OCI-LY7 (cell line): ENCODE measurements around the gene IRGC. TPM values are rescaled to one million over a fixed set of nuclear protein-coding genes. Genes with fewer than 3 reads are reported as not detected.

ENCODE experiments used
- BruUV-seq: library from RNA; stranded (reverse); fragments of 400-500 nt; replicated peaks from 2 replicates; lab custom pipeline; 2021; lab: Mats Ljungman, UMichigan
- CTCF ChIA-PET: fragments of 300-600 bp; sonication (Branson Sonifier 250); formaldehyde crosslinking; loops from one replicate; lab custom pipeline; 2022; ENCODE audit warnings: antibody characterized with exemption; ENCODE audit not compliant: unreplicated experiment; lab: Charles Lee
- POLR2A ChIA-PET: fragments of 300-600 bp; sonication (Branson Sonifier 250); formaldehyde crosslinking; loops from one replicate; lab custom pipeline; 2022; ENCODE audit warnings: antibody characterized with exemption; lab: Charles Lee
- DNase-seq: peaks from one replicate; pipeline ENCODE4 v3.0.0-alpha.2; 2015; ENCODE audit warnings: low spot score
- H2AFZ ChIP-seq: fragments of 200-600 bp; sonication (generic), shearing (Covaris generic); 2 replicates; pipeline ENCODE4 v1.6.1; 2014; ENCODE audit warnings: mild to moderate bottlenecking, antibody characterized with exemption, low read length, moderate library complexity
- H3K27ac ChIP-seq: fragments of 200-600 bp; sonication (generic); 2 replicates; pipeline ENCODE4 v1.5.1; 2014; ENCODE audit warnings: mixed run types, low read depth, mild to moderate bottlenecking, moderate library complexity, low read length, inconsistent platforms; ENCODE audit not compliant: poor library complexity, severe bottlenecking
- H3K36me3 ChIP-seq: fragments of 200-600 bp; sonication (generic); 2 replicates; pipeline ENCODE4 v1.6.1; 2014; ENCODE audit warnings: mild to moderate bottlenecking, antibody characterized with exemption, low read length, moderate library complexity, mixed read lengths; ENCODE audit not compliant: insufficient read depth
- H3K4me1 ChIP-seq: fragments of 200-600 bp; sonication (generic); 2 replicates; pipeline ENCODE4 v1.5.1; 2014; ENCODE audit warnings: mild to moderate bottlenecking, low read length; ENCODE audit not compliant: insufficient read depth, poor library complexity, severe bottlenecking
- H3K4me2 ChIP-seq: fragments of 200-600 bp; sonication (generic); 2 replicates; pipeline ENCODE4 v1.6.1; 2014; ENCODE audit warnings: mild to moderate bottlenecking, low read length
- H3K4me3 ChIP-seq: fragments of 200-600 bp; sonication (generic); 2 replicates; pipeline ENCODE4 v1.5.1; 2014; ENCODE audit warnings: mild to moderate bottlenecking, low read depth, low read length; ENCODE audit not compliant: poor library complexity, severe bottlenecking
- H3K79me2 ChIP-seq: fragments of 200-600 bp; sonication (generic); 2 replicates; pipeline ENCODE4 v1.6.1; 2016; ENCODE audit warnings: low read depth, mild to moderate bottlenecking, low read length, moderate library complexity, mixed read lengths; ENCODE audit not compliant: insufficient read depth
- H3K9me2 ChIP-seq: fragments of 200-600 bp; sonication (generic); 2 replicates; pipeline ENCODE4 v1.6.1; 2016; ENCODE audit warnings: mild to moderate bottlenecking, low read length, mixed read lengths; ENCODE audit not compliant: insufficient read depth
- H3K9me3 ChIP-seq: fragments of 200-600 bp; sonication (generic); 2 replicates; pipeline ENCODE4 v1.6.1; 2014; ENCODE audit warnings: mild to moderate bottlenecking, mixed run types, low read length, mixed read lengths
- H4K20me1 ChIP-seq: fragments of 200-600 bp; sonication (generic); 2 replicates; pipeline ENCODE4 v1.6.1; 2014; ENCODE audit warnings: mild to moderate bottlenecking, antibody characterized with exemption, low read length, moderate library complexity, mixed read lengths; ENCODE audit not compliant: insufficient read depth
- CTCF ChIP-seq: fragments of 200-600 bp; sonication (generic); conservative IDR thresholded peaks from 2 replicates; pipeline ENCODE4 v1.5.1; 2014; ENCODE audit warnings: mild to moderate bottlenecking, antibody characterized with exemption, low read length, moderate library complexity, mixed read lengths
- EZH2phosphoT487 ChIP-seq: fragments of 200-600 bp; sonication (generic); IDR thresholded peaks from 2 replicates; pipeline ENCODE4 v1.6.1; 2018; ENCODE audit warnings: low read depth, borderline replicate concordance, mild to moderate bottlenecking, mixed run types, antibody characterized with exemption, low read length, moderate library complexity, mixed read lengths
- intact Hi-C: fragments of 100-400 bp; cut with micrococcal nuclease; formaldehyde crosslinking; loops from one replicate; pipeline ENCODE4 v1.10.0; 2022; ENCODE audit not compliant: unreplicated experiment
- total RNA-seq, 2 experiments: library from RNA; depleted of rRNA in 1 of 2; stranded (reverse); fragments of >200 nt in 1 of 2; shearing (Covaris generic) in 1 of 2; gene quantifications; 2 replicates each; pipeline ENCODE4 v1.2.3, GENCODE V29; 2014 to 2022

Gene IRGC
- total RNA-seq, 2 experiments from 2014 or later: not detected

GRCh38 chr19:43690890-43691289 is 25.0 kb upstream of the IRGC start:
- H3K9me2 ChIP-seq: no peaks in the 10 kb centered on the region
- H3K27ac ChIP-seq: no peak overlapping the region
- TF ChIP-seq EZH2phosphoT487 (no peak), CTCF (no peak)
- ChIA-PET CTCF (no interaction called here), POLR2A (no interaction called here)
- no peaks in the 10 kb centered on the region for H4K20me1 ChIP-seq
- no peaks in the 10 kb centered on the region for H3K4me1 ChIP-seq
- no peak overlapping the region for H3K4me2 ChIP-seq
- H3K36me3 ChIP-seq: no peaks in the 10 kb centered on the region
- no peak for DNase-seq
- H2AFZ ChIP-seq: no peak overlapping the region
- no peak overlapping the region for H3K4me3 ChIP-seq
- no peaks in the 10 kb centered on the region for H3K79me2 ChIP-seq
- BruUV-seq: no TSS peak
- H3K9me3 ChIP-seq: no peaks in the 10 kb centered on the region
- intact Hi-C loops: no loop called here

DNA sequence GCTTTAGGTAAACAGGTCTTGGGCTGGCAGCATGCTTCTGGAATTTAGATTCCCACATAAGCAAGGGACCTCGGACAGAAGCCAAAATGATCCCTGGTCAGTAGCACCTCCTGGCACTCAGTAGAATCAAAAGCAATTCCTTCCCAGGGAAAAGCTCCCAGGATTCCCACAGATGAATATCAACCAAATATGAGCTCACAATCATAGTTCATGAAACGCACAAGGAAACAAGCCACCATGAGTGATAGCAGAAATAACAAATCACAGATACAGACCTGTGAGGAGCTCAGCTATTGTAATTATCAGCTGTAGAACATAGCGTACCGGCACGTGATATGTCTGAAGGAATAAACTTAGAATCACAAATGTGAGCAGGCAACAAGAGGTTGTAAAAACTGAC is 24.1 kb upstream of the IRGC start:
- Histone ChIP-seq H3K79me2 (no peaks in the 10 kb centered on the region), H3K4me1 (no peaks in the 10 kb centered on the region), H3K36me3 (no peaks in the 10 kb centered on the region), H3K9me3 (no peaks in the 10 kb centered on the region), H4K20me1 (no peaks in the 10 kb centered on the region), H3K27ac (no peak overlapping the region), H3K4me3 (no peak overlapping the region), H3K4me2 (no peak overlapping the region), H2AFZ (no peak overlapping the region), H3K9me2 (no peaks in the 10 kb centered on the region)
- intact Hi-C loops: no loop called here
- ChIA-PET POLR2A (no interaction called here), CTCF (no interaction called here)
- DNase-seq: peak; percentile 5
- no TSS peak for BruUV-seq
- no peak for TF ChIP-seq CTCF
- TF ChIP-seq EZH2phosphoT487: no peak

DNA sequence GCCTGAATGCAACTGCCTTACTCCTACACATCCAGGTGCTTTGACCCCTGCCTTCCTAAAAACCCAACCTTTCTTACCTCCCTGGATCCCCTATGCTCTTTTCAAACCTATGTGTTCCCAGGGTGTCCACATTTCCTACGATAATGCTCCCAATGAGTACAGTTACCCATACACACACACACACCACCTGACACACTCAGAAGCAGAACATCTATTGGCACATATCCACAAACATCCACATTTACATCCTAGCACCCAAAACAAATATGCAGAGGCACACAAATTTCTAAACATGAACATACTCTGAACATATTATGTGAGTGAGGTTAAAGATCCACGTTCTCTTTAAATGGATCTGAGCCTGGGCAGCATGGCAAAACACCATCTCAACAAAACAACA is 23.5 kb upstream of the IRGC start:
- ChIA-PET CTCF (interaction anchor here (0.6 kb wide), 1 partner anchor 119 kb away, joined by 6 read pairs; no protein-coding TSS in a partner anchor), POLR2A (no interaction called here)
- H3K4me1 ChIP-seq: no peaks in the 10 kb centered on the region
- intact Hi-C loops: no loop called here
- no peaks in the 10 kb centered on the region for H4K20me1 ChIP-seq
- H3K27ac ChIP-seq: no peak overlapping the region
- no peak overlapping the region for H2AFZ ChIP-seq
- H3K36me3 ChIP-seq: no peaks in the 10 kb centered on the region
- H3K9me2 ChIP-seq: no peaks in the 10 kb centered on the region
- no peaks in the 10 kb centered on the region for H3K79me2 ChIP-seq
- H3K9me3 ChIP-seq: no peaks in the 10 kb centered on the region
- BruUV-seq: no TSS peak
- no peak overlapping the region for H3K4me2 ChIP-seq
- TF ChIP-seq EZH2phosphoT487 (no peak), CTCF (no peak)
- no peak overlapping the region for H3K4me3 ChIP-seq
- no peak for DNase-seq
